H1 (cell line): ENCODE data around the gene TRAPPC3. TPM values are rescaled to one million over a fixed set of nuclear protein-coding genes. Genes with fewer than 3 reads are reported as not detected.

Source experiments
- CTCF ChIA-PET: fragments of 300-600 bp; sonication (Branson Sonifier 250); formaldehyde crosslinking; loops from one replicate; lab custom pipeline; 2021; ENCODE audit not compliant: partially characterized antibody; lab: Charles Lee
- POLR2A ChIA-PET: fragments of 300-600 bp; sonication (Branson Sonifier 250); formaldehyde crosslinking; loops from one replicate; lab custom pipeline; 2021; ENCODE audit warnings: inconsistent platforms; ENCODE audit not compliant: partially characterized antibody; lab: Charles Lee
- DNase-seq, 2 experiments: peaks; one replicate each; pipeline versions ENCODE4 v3.0.0 to v3.0.0-alpha.2; 2010 to 2022; ENCODE audit warnings: low spot score in 2 of 2, low read depth in 1 of 2, mixed read lengths in 1 of 2
- FAIRE-seq: peaks from 2 replicates; lab custom pipeline; 2011; peaks lifted over from hg19 to GRCh38; lab: Jason Lieb, UNC
- H2AFZ ChIP-seq: 2 replicates; pipeline ENCODE4 v1.8.1; 2012; ENCODE audit warnings: low read length, inconsistent platforms
- H2AK5ac ChIP-seq: 2 replicates; pipeline ENCODE4 v1.6.1; 2013; ENCODE audit warnings: low read depth, low read length
- H2BK120ac ChIP-seq: replicated peaks from 2 replicates; pipeline ENCODE3; 2013; ENCODE audit warnings: low read depth, low read length, inconsistent platforms
- H2BK12ac ChIP-seq: 2 replicates; pipeline ENCODE4 v1.6.1; 2013; ENCODE audit warnings: low read depth, low read length
- H2BK15ac ChIP-seq: 2 replicates; pipeline ENCODE4 v1.6.1; 2013; ENCODE audit warnings: low read length
- H2BK20ac ChIP-seq: 2 replicates; pipeline ENCODE4 v1.6.1; 2013; ENCODE audit warnings: low read length
- H2BK5ac ChIP-seq: 2 replicates; pipeline ENCODE4 v1.6.1; 2013; ENCODE audit warnings: low read depth, low read length
- H3K14ac ChIP-seq: 2 replicates; pipeline ENCODE4 v1.6.1; 2013; ENCODE audit warnings: inconsistent platforms; ENCODE audit not compliant: insufficient read length
- H3K18ac ChIP-seq: 2 replicates; pipeline ENCODE4 v1.6.1; 2013; ENCODE audit warnings: low read length; ENCODE audit errors: extremely low read depth
- H3K23ac ChIP-seq: 2 replicates; pipeline ENCODE4 v1.6.1; 2013; ENCODE audit warnings: inconsistent platforms; ENCODE audit not compliant: insufficient read length
- H3K23me2 ChIP-seq: 2 replicates; pipeline ENCODE4 v1.6.1; 2013; ENCODE audit warnings: low read depth, low read length
- H3K27ac ChIP-seq: 2 replicates; pipeline ENCODE4 v1.6.1; 2011; ENCODE audit warnings: low read depth, low read length, inconsistent platforms
- H3K27me3 ChIP-seq, 4 experiments: replicated peaks in 1 of 4; 1 replicate in 1 of 4; 2 replicates in 3 of 4; pipeline versions ENCODE4 v1.6.1 to v1.8.1; 2011 to 2013; ENCODE audit warnings: low read length in 3 of 4, mild to moderate bottlenecking in 3 of 4, inconsistent platforms in 2 of 4, mixed read lengths in 2 of 4, moderate library complexity in 1 of 4; ENCODE audit not compliant: control insufficient read depth in 3 of 4, insufficient read depth in 3 of 4; ENCODE audit errors: extremely low read depth in 1 of 4
- H3K36me3 ChIP-seq, 4 experiments: 2 replicates each; pipeline versions ENCODE4 v1.6.1 to v1.8.1; 2011 to 2013; ENCODE audit warnings: mild to moderate bottlenecking in 4 of 4, low read length in 3 of 4, moderate library complexity in 2 of 4, control low read depth in 1 of 4, inconsistent platforms in 1 of 4; ENCODE audit not compliant: insufficient read depth in 4 of 4, control insufficient read depth in 2 of 4
- H3K4ac ChIP-seq: replicated peaks from 2 replicates; pipeline ENCODE3; 2013; ENCODE audit warnings: low read length, low read depth, mixed read lengths, inconsistent platforms; ENCODE audit not compliant: insufficient read length
- H3K4me1 ChIP-seq, 4 experiments: replicated peaks in 1 of 4; 1 replicate in 1 of 4; 2 replicates in 3 of 4; pipeline versions ENCODE4 v1.6.1 to v1.8.1; 2011 to 2013; ENCODE audit warnings: low read length in 3 of 4, inconsistent platforms in 2 of 4, mixed read lengths in 1 of 4; ENCODE audit not compliant: insufficient read depth in 4 of 4, control insufficient read depth in 3 of 4
- H3K4me2 ChIP-seq, 2 experiments: 2 replicates each; pipeline versions ENCODE4 v1.6.1 to v1.8.1; 2011 to 2013; ENCODE audit warnings: low read depth in 2 of 2, low read length in 2 of 2, control low read depth in 1 of 2, inconsistent platforms in 1 of 2, mild to moderate bottlenecking in 1 of 2; ENCODE audit not compliant: insufficient read depth in 1 of 2
- H3K4me3 ChIP-seq, 4 experiments: fragments of 200-600, 300-600 bp in 1 of 4; sonication (generic), shearing (Covaris generic), sonication (Bioruptor Twin) in 1 of 4; 2 replicates each; pipeline versions ENCODE4 v1.5.1 to v1.8.1; 2011 to 2016; ENCODE audit warnings: low read length in 4 of 4, low read depth in 3 of 4, control low read depth in 2 of 4, inconsistent platforms in 2 of 4, mild to moderate bottlenecking in 2 of 4, mixed read lengths in 1 of 4, moderate library complexity in 1 of 4; ENCODE audit not compliant: insufficient read depth in 2 of 4; ENCODE audit errors: extremely low read depth in 1 of 4
- H3K56ac ChIP-seq: replicated peaks from 2 replicates; pipeline ENCODE3; 2013; ENCODE audit warnings: low read depth, mild to moderate bottlenecking, mixed read lengths, low read length, inconsistent platforms; ENCODE audit not compliant: insufficient read length
- H3K79me1 ChIP-seq: 2 replicates; pipeline ENCODE4 v1.6.1; 2013; ENCODE audit warnings: low read depth, low read length, control low read depth
- H3K79me2 ChIP-seq, 2 experiments: 2 replicates each; pipeline versions ENCODE4 v1.6.1 to v1.8.1; 2012 to 2013; ENCODE audit warnings: low read length in 2 of 2, mild to moderate bottlenecking in 2 of 2, inconsistent platforms in 1 of 2; ENCODE audit not compliant: insufficient read depth in 2 of 2, control insufficient read depth in 1 of 2
- H3K9ac ChIP-seq, 4 experiments: replicated peaks in 1 of 4; 1 replicate in 1 of 4; 2 replicates in 3 of 4; pipeline versions ENCODE4 v1.6.1 to v1.8.1; 2011 to 2013; ENCODE audit warnings: low read depth in 3 of 4, low read length in 3 of 4, control low read depth in 2 of 4, mild to moderate bottlenecking in 2 of 4, moderate library complexity in 2 of 4, inconsistent platforms in 1 of 4; ENCODE audit errors: extremely low read depth in 1 of 4
- H3K9me3 ChIP-seq, 2 experiments: 2 replicates each; pipeline versions ENCODE4 v1.6.1 to v1.8.1; 2012 to 2013; ENCODE audit warnings: mild to moderate bottlenecking in 2 of 2, moderate library complexity in 2 of 2, control low read depth in 1 of 2, inconsistent platforms in 1 of 2, low read depth in 1 of 2, low read length in 1 of 2, mixed read lengths in 1 of 2; ENCODE audit not compliant: insufficient read depth in 2 of 2
- H4K20me1 ChIP-seq, 2 experiments: replicated peaks in 1 of 2; 2 replicates each; pipeline versions ENCODE3 to v1.8.1; 2011 to 2013; ENCODE audit warnings: inconsistent platforms in 2 of 2, low read length in 2 of 2, mild to moderate bottlenecking in 1 of 2; ENCODE audit not compliant: insufficient read depth in 2 of 2, control insufficient read depth in 1 of 2
- H4K5ac ChIP-seq: 2 replicates; pipeline ENCODE4 v1.6.1; 2013; ENCODE audit warnings: low read length, low read depth, mixed read lengths, inconsistent platforms; ENCODE audit not compliant: insufficient read length
- H4K8ac ChIP-seq: 2 replicates; pipeline ENCODE4 v1.8.0; 2013; ENCODE audit warnings: mild to moderate bottlenecking, moderate library complexity, low read length, inconsistent platforms; ENCODE audit not compliant: insufficient read depth; ENCODE audit errors: extremely low read depth
- H4K91ac ChIP-seq: replicated peaks from 2 replicates; pipeline ENCODE3; 2013; ENCODE audit warnings: low read length, mixed read lengths, inconsistent platforms; ENCODE audit not compliant: insufficient read length
- CHD1 ChIP-seq: IDR thresholded peaks from 2 replicates; pipeline ENCODE4 v1.6.1; 2012; ENCODE audit warnings: low read depth, low read length, improper control_type of control experiment
- EP300 ChIP-seq, 2 experiments: IDR thresholded peaks; 1 replicate in 1 of 2; 2 replicates in 1 of 2; pipeline ENCODE4 v1.6.1; 2011 to 2012; ENCODE audit warnings: low read depth in 2 of 2, low read length in 2 of 2, mild to moderate bottlenecking in 2 of 2, borderline replicate concordance in 1 of 2, inconsistent platforms in 1 of 2, moderate library complexity in 1 of 2
- GABPA ChIP-seq: IDR thresholded peaks from 2 replicates; pipeline ENCODE4 v1.6.1; 2011; ENCODE audit warnings: mild to moderate bottlenecking, low read length, moderate library complexity, borderline replicate concordance; ENCODE audit not compliant: insufficient read depth
- KDM1A ChIP-seq: fragments of 200-600, 300-600 bp; sonication (generic); IDR thresholded peaks from 2 replicates; pipeline ENCODE4 v1.7.1; 2016; ENCODE audit warnings: mild to moderate bottlenecking, low read length, borderline replicate concordance
- KDM5A ChIP-seq: fragments of 200-600 bp; IDR thresholded peaks from 2 replicates; pipeline ENCODE4 v1.7.1; 2012; ENCODE audit warnings: mild to moderate bottlenecking, low read length, inconsistent platforms, mixed read lengths
- TCF12 ChIP-seq: IDR thresholded peaks from 2 replicates; pipeline ENCODE4 v1.6.1; 2011; ENCODE audit warnings: low read depth, mild to moderate bottlenecking, low read length
- WGBS, 2 experiments: shearing (Covaris generic) in 1 of 2; methylation state at CpG; one replicate each; pipeline versions ENCODE4 v1.1.6 to v1.1.7; 2013 to 2015; ENCODE audit warnings: low lambda C conversion rate in 2 of 2, mixed read lengths in 2 of 2, inconsistent platforms in 1 of 2, low coverage in 1 of 2, missing lambda C conversion rate in 1 of 2; ENCODE audit not compliant: insufficient replicate concordance in 2 of 2, insufficient coverage in 1 of 2, insufficient read length in 1 of 2; ENCODE audit errors: extremely low coverage in 1 of 2, missing lambda C conversion rate in 1 of 2; 5-methylcytosine and 5-hydroxymethylcytosine counted together
- polyA plus RNA-seq, 7 experiments: library from polyadenylated mRNA; depleted of rRNA in 3 of 7; stranded (reverse) in 5 of 7; unstranded in 2 of 7; fragments of >200 nt in 5 of 7; fragments of 200-250 nt in 2 of 7; gene quantifications; 1 replicate in 5 of 7; 2 replicates in 1 of 7; 4 replicates in 1 of 7; pipeline versions ENCODE4 v1.2.1 to v1.2.3, GENCODE V29; 2011 to 2013; ENCODE audit warnings: missing spikeins in 2 of 7, mixed read lengths in 2 of 7
- total RNA-seq: library from RNA; stranded (reverse); fragmentation: NEBNext Ultra II Directional; extraction: Animal tissue kit (Norgen Biotek cat#: 25700); gene quantifications from 2 replicates; pipeline ENCODE4 v1.2.1, GENCODE V29; 2021
- TF ChIP-seq, protein P1 (sequence below): IDR thresholded peaks from 2 replicates; pipeline ENCODE4 v1.6.1; 2012; ENCODE audit warnings: low read length, inconsistent platforms

TRAPPC3 gene
- total and polyA plus RNA-seq, 2 of the 8 experiments (the other 6 are each of a cell fraction or from before 2014, with no cell fraction given), result 47.8 to 51.0 TPM

DNA sequence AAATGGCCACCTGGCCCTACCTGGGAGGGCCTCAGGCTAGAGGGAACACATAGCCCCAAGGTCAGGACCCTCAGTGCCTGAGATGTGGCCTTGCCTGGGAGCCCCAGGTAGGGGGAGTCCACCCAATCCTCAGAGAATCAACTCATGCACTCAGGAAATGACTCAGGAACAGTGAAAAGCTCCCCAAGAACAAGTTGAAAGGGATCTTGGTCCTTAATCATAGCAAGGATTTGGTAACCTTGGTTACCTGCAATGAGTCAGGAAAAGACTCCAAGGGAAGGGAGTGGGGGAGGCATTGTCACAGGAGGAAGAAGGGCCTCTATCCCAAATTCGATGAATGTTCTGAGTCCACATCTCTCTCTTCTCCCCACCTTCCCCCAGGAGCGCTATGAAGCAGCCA, 23.7 kb upstream of the TRAPPC3 start:
- Histone ChIP-seq H3K23me2 (peaks cover 5% of the 10 kb centered on the region; the same call in 1 of the 2 replicates), H2BK20ac (no peak overlapping the region), H3K79me2 (no peaks in the 10 kb centered on the region), H3K4me2 (no peak overlapping the region), H4K20me1 (peaks cover 14 to 38% of the 10 kb centered on the region in 2 experiments), H3K9ac (no peak overlapping the region), H3K4me1 (peaks cover 5 to 26% (median 22%) of the 10 kb centered on the region in 4 experiments), H3K9me3 (no peaks in the 10 kb centered on the region), H3K79me1 (0 out of 2 replicates have a peak, but pooled peaks cover 4% of the 10 kb centered on the region), H3K27ac (no peak overlapping the region), H3K36me3 (peaks cover 11 to 26% (median 18%) of the 10 kb centered on the region in 4 experiments; a peak in 6 of 8 replicates), H3K56ac (no peak overlapping the region), H3K4ac (no peak overlapping the region), H3K27me3 (no peaks in the 10 kb centered on the region), H2BK120ac (no peak overlapping the region), H3K14ac (no peak overlapping the region), H2AK5ac (no peak overlapping the region), H3K4me3 (no peak overlapping the region), H3K23ac (no peak overlapping the region), H4K8ac (no peak overlapping the region), H3K18ac (no peak overlapping the region), H2BK12ac (no peak overlapping the region), H2BK15ac (no peak overlapping the region), H4K91ac (no peak overlapping the region), H2BK5ac (no peak overlapping the region), H4K5ac (no peak overlapping the region), H2AFZ (no peak overlapping the region)
- CTCF ChIA-PET, result interaction anchor here (0.8 to 17.6 kb wide), 4 partner anchors 11 to 76 kb away, joined by 3 to 233 read pairs (median 122); partner anchors contain the start of genes MAP7D1 and TRAPPC3
- WGBS, 2 experiments, result 100% methylated on average over 2 of the region's 2 CpGs; no CpG with 5 or more reads in 1 of the 2 experiments
- no peak for FAIRE-seq
- no peak for DNase-seq
- POLR2A ChIA-PET, result interaction anchor here (1.1 to 2.0 kb wide), 4 partner anchors 11 to 18 kb away, joined by 4 to 5 read pairs (median 4); partner anchors contain the start of gene MAP7D1
- TF ChIP-seq GABPA, result no peak
- TF ChIP-seq, protein P1, sequence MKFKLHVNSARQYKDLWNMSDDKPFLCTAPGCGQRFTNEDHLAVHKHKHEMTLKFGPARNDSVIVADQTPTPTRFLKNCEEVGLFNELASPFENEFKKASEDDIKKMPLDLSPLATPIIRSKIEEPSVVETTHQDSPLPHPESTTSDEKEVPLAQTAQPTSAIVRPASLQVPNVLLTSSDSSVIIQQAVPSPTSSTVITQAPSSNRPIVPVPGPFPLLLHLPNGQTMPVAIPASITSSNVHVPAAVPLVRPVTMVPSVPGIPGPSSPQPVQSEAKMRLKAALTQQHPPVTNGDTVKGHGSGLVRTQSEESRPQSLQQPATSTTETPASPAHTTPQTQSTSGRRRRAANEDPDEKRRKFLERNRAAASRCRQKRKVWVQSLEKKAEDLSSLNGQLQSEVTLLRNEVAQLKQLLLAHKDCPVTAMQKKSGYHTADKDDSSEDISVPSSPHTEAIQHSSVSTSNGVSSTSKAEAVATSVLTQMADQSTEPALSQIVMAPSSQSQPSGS, result no peak
- TF ChIP-seq KDM1A, result no peak
- no peak for TF ChIP-seq KDM5A
- TF ChIP-seq CHD1, result no peak
- TF ChIP-seq EP300 (IDR thresholded peaks at IDR 0.05; ENCODE audit: borderline replicate concordance in 1 of 2, low read depth in 2 of 2, low read length in 2 of 2), result no peak
- no peak for TF ChIP-seq TCF12
